ENCODE data around the gene RPA1.
"Not testable (repeated sequence)": the region's sequence is repeated elsewhere in the genome, so short reads cannot be mapped to it uniquely, and the experiment has no call there.

RPA1 gene

DNA sequence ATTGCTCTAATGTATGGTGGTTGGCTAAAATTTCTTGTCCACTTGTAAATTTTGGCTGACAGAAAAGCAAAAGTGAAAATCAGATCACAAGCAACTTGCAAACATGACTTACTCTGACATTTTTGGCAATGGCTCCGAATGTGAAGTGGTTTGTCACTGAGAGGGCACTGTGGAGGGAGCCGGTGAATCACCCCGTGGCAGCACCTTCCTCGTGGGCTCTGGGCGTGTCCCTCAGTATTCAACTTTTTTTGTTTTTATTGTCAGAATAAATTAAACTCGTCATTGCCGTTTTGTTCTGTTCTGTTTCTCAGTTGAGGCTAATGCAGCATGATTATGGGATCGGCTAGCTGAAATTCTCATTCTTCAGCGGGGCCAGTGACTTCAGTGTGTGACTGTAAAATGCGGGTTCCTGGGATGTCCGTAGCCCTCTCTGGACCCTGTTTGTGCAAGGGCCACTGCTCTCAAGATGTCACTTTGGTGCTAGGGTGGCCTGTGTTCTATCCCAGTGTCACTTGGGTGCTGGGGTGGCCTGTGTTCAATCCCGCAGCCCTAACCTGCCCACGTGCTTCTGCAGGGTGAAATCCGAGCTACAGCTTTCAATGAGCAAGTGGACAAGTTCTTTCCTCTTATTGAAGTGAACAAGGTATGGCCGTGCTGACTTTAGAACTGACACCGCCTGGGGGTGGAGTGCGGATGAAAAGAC is 48.8 kb downstream of the RPA1 start:
- no peak for DNase-seq (ENCODE audit: low read depth in 3 of 3, low spot score in 1 of 3)

DNA sequence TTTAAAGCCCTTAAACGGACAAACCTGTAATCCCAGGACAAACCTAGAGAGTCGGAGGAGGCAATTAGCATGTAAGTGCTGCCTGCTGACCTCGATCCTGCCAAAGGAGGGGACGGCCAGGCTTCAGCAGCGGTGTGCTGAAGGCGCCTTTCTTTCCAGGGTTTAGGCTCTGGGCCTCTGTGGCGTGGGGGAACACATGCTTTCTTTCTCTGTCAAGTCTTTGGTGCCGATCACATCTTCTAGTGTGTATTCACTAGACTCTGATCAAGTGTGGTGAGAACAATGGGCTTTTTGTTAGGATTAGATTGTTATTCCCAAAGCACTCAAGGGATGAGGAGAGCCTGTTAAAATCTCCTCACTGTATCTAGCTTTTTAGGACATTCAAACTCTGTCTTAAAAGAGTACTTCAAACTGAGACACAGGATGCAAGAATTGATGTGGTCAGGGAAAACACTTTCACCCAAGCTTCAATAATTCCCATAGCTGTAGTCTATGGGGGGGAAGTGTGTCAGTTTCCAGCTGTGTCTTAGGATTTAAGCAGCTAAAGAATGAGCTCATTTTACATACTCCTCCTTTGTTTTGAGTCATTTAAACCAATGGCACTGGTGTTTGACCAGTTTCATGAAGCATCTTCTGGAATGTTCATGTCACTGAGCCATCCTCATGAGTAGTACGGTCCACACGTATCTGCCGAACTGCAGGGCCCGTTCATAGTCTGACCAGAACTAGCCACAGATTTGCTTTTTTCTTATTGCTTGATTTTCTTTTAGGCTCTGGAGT is 51.2 kb downstream of the RPA1 start:
- no peak for DNase-seq (ENCODE audit: low read depth in 3 of 3, low spot score in 1 of 3)

DNA sequence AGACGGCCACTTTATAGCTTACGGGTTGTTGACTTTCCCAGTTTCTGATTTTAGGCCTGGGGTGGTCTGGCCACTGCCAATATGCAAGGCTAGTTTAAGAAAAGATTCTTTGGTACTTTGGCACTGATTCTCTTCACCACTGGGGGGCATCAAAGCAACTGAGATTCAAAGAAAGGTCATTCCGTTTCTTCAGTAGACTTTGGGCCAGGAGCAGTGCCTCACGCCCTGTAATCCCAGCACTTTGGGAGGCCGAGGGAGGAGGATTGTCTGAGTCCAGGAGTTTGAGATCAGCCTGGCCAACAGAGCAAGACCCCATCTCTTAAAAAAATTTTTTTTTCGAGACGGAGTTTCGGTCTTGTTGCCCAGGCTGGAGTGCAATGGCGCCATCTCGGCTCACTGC is 53.0 kb downstream of the RPA1 start:
- no peak for DNase-seq (ENCODE audit: low read depth in 3 of 3, low spot score in 1 of 3)

DNA sequence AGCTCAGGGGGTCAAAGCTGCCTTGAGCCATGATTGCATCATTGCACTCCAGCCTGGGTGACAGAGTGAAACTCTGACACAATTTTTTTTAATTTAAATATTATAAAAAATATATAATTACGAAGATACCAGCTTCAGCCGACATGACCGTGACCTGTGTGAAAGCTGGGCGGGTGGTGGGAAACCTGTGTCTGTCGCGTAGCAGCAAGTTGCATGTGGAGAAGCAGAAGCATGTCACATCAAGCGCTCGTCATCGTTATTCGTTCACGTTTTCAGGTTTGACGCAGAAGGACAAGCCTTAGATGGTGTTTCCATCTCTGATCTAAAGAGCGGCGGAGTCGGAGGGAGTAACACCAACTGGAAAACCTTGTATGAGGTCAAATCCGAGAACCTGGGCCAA is 53.7 kb downstream of the RPA1 start:
- no peak for DNase-seq (ENCODE audit: low read depth in 3 of 3, low spot score in 1 of 3)

DNA sequence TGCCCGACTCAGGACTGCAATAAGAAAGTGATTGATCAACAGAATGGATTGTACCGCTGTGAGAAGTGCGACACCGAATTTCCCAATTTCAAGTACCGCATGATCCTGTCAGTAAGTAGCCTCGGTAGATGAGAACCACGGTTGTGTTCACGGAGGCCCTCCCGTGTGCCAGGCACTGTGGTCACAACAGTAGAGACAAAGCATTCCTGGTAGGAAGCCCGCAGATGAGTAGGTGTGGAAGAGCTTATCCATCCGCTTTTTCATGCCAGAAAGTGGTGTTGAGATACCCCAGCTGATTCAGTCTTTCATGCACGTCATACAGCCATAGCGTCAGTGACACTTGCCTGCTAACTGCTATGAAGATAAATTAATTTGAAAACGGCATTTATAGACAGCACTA is 58.9 kb downstream of the RPA1 start:
- DNase-seq (ENCODE audit: low read depth in 3 of 3, low spot score in 1 of 3): no peak

DNA sequence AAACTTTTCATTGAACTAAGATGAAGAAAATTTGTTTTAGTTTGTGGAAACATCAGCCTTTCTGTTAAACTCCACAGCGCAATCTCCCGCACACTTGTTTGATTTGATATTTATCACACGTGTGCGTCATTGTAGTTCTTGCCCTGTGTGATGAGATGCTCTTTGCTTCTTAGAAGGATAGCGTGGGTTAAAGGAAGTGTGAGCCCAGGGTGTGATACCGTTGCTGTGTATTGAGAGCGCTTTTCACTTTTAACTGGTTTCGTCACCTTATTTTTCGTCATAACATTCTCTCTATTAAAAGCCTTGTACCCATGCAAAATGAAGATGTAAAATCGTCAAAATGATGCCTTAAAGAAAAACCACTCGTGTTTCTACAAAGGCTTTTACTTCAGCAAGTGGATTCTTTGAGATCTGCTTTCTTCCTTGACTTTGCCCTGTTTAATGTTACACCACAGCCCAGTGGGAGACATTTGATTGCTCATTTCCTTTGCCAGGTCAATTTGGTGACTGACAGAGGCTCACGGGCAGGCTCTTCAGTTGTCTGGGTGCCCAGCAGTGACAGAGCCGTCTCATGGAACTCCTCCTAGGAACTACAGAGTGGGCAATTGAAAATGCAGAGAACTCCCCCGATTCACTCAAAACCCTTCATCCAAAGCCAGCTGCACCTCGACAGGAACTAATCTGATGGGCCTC is 61.1 kb downstream of the RPA1 start:
- no peak for DNase-seq (ENCODE audit: low read depth in 3 of 3, low spot score in 1 of 3)

DNA sequence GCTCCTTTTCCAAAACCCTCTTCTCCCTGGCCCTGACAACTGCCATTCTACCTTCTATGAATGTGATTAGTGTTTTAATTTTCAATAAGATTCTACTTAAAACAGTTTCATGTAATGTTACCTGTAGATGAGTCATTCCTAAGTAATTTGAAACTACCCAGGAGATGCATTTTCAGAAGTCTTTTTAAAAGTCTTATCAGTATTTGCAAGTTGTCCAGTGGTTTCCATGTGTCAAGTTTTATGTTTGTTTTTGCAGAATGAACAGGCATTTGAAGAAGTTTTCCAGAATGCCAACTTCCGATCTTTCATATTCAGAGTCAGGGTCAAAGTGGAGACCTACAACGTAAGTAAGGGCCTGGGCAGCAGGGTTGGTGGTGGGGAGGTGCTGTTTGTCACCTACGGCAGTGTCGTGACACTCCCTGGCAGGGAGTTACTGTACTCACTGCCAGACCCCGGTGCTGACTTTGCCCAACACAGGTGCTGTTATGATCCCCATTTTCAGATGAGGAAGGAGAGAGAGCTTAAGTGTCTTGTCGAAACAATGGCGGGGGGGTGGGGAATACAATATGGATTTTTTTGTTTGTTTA is 65.0 kb downstream of the RPA1 start:
- no peak for DNase-seq (ENCODE audit: low read depth in 3 of 3, low spot score in 1 of 3)

DNA sequence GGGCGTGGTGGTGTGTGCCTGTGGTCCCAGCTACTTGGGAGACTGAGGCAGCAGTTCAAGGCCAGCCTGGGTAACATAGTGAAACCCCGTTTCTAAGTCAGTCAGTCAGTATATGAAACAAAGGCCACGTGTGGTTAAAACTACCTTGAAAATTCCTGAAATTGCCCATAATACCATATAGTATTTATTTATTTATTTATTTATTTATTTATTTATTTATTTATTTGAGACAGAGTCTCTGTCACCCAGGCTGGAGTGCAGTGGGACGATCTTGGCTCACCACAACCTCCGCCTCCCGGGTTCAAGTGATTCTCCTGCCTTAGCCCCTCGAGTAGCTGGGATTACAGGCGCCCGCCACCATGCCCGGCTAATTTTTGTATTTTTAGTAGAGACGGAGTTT is 65.7 kb downstream of the RPA1 start:
- DNase-seq (ENCODE audit: low read depth in 3 of 3, low spot score in 1 of 3): not testable (repeated sequence)

DNA sequence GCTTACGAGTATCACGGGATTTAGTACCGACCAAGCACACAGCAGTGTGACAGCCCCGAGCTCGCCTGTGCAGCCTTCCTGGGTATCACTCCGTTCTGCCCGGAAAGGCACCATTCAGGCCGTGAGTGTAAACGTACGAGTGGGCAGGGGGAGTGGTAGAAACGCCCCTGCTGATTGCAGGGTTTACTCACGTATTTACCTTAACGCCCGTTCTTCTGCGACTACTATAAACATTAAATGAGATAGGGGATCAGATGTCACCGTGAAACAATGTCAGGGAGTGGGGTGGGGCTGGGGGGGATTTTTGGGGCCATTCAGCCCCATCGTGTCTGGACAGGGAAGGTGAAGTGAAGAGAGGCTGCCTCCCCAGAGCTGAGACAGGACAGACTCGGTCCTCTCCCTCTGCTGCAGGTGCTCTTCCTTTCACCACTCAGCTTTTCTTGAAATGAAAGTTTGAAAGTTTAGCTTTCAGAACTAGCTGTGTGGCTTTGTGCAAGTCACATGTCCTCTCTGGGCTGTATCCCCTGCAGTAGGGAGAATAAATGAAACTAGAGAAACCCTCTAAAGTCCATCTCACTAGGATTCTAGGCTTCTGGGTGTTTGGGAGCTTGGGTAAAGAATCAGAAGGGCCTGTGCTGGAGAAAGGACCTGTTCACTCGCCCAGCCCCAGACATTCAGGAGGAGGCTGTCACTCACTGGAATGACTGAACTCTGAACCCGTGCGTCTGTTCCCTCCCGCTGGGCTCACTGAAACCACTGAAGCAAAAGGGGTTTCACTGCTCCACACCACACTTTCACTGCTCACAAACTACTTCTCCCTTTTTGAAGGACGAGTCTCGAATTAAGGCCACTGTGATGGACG is 66.7 kb downstream of the RPA1 start:
- no peak for DNase-seq (ENCODE audit: low read depth in 3 of 3, low spot score in 1 of 3)

DNA sequence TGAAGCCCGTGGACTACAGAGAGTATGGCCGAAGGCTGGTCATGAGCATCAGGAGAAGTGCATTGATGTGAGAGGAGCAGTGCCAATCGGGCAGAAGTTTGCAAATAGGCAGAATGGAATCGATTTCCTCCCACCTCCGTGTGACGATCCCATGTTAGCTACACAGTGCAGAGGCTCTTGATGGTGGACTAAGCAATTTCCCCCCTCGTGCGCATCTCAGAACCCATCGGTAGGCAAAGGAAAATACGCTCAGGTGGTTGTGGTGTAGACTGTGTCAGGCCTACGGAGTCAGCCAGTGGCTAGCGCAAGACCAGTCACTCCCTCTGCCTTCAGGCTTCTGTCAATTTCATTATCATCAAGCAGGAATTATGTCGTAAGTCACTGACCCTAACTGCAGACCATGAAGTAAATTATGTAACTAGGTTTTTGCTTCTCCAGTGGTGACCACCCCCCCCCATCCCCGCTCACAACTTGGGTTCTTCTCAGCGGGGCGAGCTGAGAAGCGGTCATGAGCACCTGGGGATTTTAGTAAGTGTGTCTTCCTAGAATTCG is 67.4 kb downstream of the RPA1 start:
- DNase-seq (ENCODE audit: low read depth in 3 of 3, low spot score in 1 of 3): no peak

DNA sequence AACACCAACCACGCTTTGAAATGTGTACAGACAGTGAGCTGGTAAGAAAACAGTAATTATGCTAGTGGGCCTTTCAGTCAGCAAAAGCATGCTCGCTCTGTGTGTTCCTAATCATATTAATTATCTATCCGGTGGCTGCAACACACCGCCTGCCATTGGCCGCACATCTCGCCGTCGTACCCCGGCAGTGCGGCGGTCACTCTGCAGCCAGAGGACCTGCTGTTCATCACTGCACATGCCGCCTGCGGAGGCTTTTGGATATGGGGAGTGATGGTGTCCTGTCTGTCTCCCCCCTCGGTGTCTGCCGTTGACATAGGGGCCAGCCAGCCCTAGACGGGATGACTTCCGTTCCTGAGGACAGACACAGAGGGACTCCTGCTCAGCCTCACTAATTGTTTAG is 68.5 kb downstream of the RPA1 start:
- no peak for DNase-seq (ENCODE audit: low read depth in 3 of 3, low spot score in 1 of 3)

DNA sequence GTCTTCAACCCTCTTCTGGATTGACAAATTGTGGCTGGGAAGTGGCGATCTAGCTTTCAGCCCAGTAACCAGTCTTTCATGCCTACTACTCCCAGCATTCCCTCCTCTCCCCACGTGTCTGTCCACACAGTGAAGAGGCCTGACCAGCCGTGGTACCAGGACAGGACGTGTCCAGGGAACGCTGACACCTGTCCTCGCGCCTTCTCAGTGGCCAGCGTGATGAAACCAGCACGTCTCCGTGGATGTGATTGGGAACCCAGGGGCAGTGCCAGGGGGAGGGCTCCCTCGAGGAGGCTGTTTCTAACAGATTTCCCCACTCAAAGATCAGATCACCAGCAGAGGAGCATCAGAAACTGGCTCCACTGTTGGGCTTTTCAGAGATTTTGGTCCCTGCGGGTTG is 69.1 kb downstream of the RPA1 start:
- no peak for DNase-seq (ENCODE audit: low read depth in 3 of 3, low spot score in 1 of 3)

DNA sequence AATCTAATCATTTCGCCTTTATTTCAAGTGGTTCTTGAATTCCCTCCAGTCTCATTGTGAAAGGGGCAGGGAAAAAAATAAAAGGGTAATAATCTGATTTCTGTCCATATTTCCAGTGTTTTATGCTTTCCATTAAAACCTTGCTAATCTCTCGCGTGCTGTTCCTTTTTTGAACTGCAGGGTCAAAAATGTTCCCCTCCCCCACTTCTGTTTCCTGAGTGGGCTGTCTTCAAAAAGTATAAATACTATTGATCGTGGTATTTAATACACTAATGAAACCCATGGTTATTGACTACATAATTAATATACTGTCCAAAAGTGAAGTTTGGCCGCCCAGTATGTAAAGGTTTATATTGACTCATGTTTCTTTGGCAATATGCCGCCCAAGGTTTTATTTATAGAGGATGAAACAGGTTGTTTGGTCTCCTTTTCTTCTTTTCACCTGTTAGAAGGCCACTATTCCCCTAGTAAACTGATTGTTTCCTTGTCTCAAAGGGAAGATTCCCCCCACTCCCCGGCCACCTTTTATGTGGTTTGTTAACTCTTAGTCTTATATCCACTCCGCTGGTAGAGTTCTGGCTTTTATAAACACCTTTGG is 69.7 kb downstream of the RPA1 start:
- no peak for DNase-seq (ENCODE audit: low read depth in 3 of 3, low spot score in 1 of 3)

DNA sequence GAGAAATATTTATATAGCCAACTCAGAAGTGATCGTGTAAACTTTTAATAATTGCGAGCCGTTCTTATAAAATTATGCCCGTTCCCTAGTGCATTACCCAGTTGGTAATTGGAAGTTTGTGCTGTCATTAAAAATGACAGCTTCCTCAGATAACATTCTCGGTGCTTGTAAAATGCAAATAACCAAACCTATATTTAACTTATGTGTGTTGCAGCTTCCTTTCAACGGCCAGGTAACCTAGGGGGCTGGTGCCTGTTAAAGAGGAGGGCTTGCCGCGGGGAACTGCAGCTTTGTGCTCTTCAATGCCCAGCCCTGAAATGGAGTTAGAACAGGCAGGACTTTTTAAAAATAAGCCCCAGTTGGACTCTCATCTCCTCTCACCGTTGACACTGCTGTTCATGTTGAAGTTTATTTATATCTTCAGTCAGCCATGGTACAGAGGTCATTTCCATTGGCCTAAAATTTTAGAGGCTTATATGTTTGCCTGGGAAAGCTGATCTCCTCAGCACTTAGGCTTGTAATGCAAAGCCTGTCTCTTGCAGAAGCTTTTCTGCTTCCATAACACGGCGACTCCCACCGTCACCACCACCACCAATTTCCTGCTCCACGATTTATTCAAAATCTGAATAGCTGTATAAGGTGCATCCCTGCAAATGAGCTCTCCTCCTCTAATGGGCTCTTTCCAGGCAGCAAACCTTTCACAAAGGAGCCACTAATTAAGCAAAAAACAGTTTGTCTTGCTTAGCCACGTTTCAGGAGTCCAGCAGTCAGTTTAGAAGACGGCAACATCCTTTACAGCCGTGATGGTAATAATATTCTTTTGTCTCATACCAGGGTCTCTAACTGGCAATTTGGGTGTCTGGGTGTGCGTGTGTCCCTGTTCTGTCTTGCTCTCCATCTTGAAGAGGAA is 74.7 kb downstream of the RPA1 start:
- no peak for DNase-seq (ENCODE audit: low read depth in 3 of 3, low spot score in 1 of 3)

DNA sequence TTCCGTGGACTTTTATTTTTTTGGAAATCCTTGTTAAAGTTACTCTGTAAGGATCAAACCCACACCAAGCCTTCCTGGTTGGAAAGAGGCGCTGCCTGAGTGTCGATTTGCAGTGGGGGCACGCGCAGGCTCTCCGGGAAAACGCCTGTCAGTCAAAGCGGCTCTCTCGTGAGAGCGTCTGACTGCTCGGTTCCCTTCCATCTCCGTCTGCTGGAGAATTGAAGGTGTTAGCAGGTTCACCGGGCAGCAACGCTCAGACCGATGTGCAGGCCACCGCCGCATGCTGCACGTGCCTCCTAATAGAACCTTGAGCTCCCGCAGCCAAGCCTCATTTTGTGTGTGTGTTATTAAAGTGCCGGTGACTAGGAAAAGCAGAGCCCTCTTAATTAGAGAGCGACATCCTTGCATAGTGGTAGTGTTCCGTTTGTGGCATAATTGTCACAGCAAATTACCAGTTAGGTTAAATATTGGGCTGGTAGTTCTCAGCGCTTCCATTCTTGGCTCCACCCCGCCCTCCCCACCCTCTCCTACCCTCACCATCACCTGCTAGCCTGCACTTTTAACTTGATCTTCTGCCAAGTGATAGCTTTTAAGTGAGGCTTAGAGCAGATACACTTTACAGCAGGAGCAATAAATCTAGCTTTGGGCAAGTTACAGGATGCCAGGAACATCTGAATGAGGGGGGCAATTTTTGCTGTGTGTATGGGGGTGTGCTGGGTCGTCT is 75.5 kb downstream of the RPA1 start:
- DNase-seq (ENCODE audit: low read depth in 3 of 3, low spot score in 1 of 3): no peak

DNA sequence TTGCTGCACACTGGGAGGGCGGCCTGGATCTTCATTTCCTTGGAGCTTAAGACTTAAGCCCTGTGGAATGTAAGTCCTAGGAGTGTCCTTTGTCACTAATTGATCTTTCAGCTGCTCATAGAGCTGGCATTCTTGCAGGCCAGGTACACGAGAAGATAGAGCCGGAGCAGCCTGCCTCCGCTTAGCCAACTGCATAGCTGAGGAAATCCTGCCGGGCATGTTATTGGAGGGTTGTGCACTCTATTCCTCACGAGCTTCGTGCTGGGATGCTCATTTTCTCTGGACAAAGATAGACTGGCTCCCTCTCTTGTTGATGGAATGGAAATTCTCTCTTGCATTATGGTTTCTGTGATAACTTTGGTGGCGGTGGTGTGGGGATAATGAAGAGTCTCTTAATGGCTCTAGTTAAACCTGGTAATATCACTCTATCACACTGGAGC is 76.9 kb downstream of the RPA1 start:
- DNase-seq (ENCODE audit: low read depth in 3 of 3, low spot score in 1 of 3): no peak

DNA sequence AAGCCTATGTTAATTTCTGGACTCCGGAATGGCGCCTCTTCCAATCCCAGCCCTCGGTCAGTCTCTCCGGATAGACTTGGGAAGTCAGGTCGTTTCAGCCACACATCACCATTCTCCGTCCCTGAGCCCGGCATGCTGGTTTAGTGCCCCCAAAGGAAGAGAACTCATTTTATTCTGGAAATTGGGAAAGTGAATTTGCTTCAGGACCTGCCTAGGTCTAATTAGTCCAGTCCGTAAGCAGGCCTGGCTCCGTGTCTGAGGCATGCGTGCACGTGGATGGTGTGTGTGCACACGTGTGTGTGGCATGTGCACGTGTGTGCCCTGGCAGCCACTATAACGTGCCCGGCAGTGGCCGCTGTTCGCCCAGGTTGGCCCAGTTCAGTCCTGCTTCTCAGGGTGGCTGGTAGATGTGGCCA is 77.4 kb downstream of the RPA1 start:
- no peak for DNase-seq (ENCODE audit: low read depth in 3 of 3, low spot score in 1 of 3)

DNA sequence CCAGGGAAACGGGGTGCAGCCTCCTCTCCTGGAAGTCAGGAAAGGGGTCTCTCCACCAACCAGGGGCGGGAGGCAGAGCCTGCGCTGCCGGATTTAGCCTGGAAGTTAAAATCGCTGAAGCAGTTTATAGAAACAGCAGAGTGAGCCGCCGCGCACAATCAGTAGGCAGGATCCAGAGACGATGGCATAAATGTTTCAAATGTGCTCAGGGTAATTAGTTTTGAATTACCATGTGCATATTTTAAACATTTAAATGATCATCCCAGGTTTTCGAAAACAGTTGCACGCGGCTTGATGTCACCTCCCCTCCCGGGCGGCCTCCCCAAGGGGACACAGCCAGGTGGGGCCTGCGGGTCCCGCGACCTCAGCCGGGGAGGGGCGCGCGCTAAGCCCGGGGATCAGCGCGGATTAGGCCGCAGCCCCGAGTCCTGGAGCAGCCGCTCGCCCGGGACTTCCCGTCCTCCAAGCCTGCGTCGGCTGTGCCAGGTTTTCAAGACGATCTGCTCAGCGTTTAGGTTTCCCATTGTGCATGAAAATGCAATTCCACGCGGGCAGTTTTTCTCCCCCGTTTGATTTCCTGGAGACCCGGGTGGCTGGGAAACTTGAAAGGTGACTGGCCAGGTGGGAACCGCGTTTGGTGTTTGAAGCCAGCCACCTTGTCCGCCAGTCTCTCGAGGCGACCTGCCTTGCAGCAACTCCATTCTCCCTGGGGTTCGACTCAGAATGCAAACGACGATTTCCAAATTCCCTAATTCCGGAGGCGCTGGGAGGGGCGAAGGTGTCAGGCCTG is 78.3 kb downstream of the RPA1 start:
- no peak for DNase-seq (ENCODE audit: low read depth in 3 of 3, low spot score in 1 of 3)
